HG02870 (cell line): Measurements from ENCODE around the gene MPHOSPH9.

Experiments used
- ATAC-seq: cut with Tn5 transposase; IDR thresholded peaks from one replicate; pipeline ENCODE4 v1.9.1; 2021; ENCODE audit warnings: mild to moderate bottlenecking, moderate library complexity; ENCODE audit not compliant: unreplicated experiment

MPHOSPH9 gene, protein sequence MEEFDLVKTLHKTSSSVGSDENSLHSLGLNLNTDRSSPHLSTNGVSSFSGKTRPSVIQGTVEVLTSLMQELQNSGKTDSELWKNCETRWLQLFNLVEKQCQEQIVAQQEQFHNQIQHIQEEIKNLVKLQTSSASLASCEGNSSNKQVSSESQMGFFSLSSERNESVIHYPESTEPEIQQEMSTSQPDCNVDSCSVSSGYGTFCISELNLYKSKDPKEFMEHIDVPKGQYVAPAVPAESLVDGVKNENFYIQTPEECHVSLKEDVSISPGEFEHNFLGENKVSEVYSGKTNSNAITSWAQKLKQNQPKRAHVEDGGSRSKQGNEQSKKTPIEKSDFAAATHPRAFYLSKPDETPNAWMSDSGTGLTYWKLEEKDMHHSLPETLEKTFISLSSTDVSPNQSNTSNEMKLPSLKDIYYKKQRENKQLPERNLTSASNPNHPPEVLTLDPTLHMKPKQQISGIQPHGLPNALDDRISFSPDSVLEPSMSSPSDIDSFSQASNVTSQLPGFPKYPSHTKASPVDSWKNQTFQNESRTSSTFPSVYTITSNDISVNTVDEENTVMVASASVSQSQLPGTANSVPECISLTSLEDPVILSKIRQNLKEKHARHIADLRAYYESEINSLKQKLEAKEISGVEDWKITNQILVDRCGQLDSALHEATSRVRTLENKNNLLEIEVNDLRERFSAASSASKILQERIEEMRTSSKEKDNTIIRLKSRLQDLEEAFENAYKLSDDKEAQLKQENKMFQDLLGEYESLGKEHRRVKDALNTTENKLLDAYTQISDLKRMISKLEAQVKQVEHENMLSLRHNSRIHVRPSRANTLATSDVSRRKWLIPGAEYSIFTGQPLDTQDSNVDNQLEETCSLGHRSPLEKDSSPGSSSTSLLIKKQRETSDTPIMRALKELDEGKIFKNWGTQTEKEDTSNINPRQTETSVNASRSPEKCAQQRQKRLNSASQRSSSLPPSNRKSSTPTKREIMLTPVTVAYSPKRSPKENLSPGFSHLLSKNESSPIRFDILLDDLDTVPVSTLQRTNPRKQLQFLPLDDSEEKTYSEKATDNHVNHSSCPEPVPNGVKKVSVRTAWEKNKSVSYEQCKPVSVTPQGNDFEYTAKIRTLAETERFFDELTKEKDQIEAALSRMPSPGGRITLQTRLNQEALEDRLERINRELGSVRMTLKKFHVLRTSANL

GRCh38 chr12:123232807-123233504 is at the start of gene MPHOSPH9, which contains the start of gene MTRFR:
Gene MPHOSPH9 (minus strand): TSS chr12:123233141. CDS start chr12:123230364, 2,777 bp downstream.
Gene MTRFR (plus strand): TSS chr12:123233436. CDS start chr12:123253675, 20,239 bp downstream.
- ATAC-seq, result peak; percentile 76

- no peak for ATAC-seq
These were observed 49.2 kb upstream of the MPHOSPH9 start for GRCh38 chr12:123282111-123282510.

DNA sequence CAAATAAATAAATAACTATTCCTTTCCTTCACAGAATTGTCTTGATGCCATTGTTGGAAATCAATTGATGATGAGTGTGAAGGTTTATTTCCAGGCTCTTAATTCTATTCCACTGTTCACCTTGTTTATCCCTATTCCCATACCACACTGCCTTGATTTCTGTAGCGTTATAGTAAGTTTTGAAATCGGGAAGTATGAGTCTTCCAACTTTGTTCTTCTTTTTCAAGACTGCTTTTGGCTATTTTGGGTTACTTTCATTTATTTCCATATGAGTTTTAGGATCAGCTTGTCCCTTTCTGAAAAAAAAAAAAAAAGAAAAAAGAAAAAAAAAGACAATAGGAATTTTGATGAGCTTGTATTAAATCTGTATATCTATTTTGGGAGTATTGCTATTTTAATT is 48.0 kb upstream of the MPHOSPH9 start:
- ATAC-seq, result no peak

GRCh38 chr12:123278101-123278627 is 45.2 kb upstream of the MPHOSPH9 start:
- ATAC-seq, result peak; percentile 94

- no peak for ATAC-seq
These were observed 40.2 kb upstream of the MPHOSPH9 start for GRCh38 chr12:123273166-123273565.

DNA sequence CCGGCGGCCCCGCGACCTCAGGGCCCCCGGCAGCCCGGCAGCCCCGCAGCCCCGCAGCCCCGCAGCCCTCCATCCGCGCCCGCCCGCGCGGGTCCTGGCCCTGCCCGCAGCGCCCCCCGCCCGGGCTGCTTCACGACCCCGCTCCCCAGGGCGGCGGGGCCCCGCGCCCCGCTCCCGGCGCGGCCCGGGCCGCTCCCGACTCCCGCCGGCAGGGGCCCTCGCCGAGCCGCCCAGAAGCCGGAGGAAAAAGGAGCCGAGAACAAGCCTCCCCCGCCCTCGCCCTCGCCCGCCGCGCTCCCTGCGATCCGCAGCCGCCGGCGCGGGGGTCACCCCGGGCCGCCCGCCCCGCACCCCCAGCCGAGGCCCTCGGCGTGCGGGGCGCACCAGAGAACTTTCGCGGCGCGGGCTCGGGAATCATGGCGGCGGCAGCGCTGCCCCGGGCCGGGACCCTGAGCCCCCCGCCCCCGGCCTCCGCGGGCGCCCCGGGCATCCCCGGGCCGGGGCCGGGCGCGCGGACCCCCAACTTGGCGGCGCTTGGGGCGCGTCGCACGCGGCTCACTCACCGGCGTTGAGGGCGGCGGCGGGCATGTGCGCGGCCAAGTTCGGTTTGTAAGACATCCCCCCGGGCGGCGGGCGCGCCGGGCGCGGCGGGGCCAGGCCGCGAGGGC is 38.2 kb upstream of the MPHOSPH9 start:
- peak; percentile 65 for ATAC-seq

DNA sequence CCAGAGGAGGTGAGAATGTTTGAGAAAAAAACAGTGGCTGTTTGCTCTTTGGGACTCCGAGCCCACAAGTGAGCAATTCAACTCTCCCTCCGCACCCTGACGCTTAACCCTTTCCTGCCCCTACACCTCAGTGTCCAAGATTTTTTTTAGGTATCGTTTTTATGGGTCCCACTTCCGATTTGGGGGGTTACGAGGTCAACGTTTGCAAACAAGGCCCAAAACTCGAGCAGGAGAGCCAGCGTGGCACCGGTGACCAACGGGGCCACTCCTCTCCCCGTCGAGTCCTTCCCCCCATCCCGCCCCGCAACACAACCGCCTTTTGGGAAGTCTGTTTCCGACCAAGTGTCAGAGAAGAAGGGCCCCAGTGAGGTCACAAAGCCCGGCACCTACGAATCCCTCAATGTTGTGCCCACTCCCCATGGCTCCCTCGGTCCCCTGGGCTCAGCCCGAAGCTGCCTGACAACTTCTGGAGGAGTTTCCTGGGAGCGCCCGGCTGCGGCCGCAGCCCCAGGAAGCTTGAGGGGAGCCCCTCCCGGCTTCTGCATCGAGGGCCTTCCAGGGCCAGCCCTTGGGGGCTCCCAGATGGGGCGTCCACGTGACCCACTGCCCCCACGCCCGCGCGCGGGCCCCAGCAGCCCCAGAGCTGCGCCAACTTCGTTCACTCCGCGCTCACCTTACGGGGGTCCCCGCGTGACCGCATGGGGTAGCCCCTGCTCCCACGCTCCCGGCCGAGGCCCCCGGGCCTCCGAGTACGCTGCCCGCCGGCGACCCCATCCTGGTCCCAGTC is 37.5 kb upstream of the MPHOSPH9 start:
- no peak for ATAC-seq

- no peak for ATAC-seq
These were observed 36.9 kb upstream of the MPHOSPH9 start for GRCh38 chr12:123269896-123270213.

DNA sequence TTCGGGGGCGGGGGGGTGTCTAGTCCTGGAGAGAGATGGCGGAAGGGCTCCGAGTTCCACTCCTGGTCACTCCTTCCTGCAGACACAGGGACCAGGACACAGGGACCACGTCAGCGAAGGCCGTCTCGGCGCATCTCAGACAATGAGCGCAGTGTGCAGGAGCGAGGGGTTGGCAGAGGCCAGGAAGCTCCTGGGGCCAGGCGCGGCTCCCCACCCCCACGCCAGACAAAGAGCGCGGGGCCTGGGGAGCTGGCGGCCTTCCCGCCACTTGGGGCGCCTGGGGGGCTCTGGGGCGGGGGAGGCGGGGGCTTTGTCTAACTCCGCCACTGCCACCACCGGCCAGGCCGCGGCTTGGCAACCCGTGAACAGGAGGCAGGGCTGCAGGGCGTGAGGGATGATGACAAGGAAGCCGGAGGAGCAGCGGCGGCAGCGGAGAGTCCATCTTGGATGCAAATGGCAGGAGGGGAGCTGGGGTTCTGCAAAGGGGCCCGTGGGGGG is 36.5 kb upstream of the MPHOSPH9 start:
- ATAC-seq, result no peak

DNA sequence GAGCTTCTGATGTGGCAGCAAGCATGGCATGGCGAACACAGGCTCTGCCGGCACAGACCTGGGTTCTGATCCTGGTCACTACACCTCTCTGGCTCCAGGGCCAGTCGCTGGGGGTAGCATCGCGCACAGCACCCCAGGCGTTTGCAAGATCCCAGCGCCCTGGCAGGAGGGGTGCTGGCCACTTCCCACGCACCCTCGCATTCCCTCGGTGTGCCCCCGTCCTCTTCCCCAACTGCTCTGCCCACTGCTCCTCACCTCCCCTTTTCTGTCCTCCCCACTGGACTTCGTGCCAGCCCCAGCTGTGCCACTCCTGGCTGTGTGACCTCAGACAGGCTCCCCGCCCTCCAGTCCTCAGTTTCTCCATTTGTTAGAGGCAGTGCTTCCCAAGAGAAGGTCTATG is 35.9 kb upstream of the MPHOSPH9 start:
- ATAC-seq, result no peak

DNA sequence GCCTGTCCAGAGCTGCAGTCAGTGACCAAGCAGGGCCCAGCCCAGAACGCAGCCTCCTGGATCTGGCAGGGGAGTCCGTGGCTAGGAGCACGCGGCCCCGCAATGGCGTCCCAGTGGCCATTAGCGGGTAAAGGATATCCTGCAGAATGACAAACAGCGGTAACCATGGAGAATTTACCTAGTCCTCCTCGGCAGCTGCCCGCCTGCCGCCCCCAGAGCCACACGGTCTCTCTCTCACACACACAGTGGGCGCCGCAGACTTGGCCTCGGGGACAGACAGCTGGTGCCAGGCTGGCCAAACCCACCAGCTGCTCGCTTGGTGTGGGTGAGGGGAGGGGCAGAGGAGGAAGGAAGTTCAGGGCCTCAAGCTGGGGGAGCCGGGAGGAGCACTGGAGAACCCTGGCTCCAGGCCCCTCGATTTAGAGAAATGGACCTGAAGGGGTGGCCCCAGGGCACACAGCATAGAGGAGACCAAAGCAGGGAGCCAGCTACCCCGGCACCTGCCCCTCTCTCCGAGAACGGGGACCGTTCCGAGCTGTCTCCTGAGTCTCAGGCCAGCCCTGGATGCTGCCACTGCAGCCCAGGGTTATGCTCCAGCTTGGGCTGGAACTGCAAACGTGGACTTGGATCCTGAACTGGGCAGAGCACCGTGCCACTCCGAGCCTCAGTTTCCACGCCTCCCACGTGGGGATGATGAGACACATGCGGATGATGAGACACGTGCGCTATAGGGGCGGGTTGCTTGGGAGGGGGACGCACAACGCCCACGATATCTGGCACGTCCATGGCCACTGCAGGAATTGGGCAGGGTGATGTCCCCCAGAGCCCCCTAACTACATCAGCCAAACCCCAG is 35.3 kb upstream of the MPHOSPH9 start:
- ATAC-seq, result no peak

- ATAC-seq, result no peak
These were observed 34.5 kb upstream of the MPHOSPH9 start for GRCh38 chr12:123267335-123267920.

- ATAC-seq, result no peak
These were observed 33.8 kb upstream of the MPHOSPH9 start for GRCh38 chr12:123266679-123267277.

DNA sequence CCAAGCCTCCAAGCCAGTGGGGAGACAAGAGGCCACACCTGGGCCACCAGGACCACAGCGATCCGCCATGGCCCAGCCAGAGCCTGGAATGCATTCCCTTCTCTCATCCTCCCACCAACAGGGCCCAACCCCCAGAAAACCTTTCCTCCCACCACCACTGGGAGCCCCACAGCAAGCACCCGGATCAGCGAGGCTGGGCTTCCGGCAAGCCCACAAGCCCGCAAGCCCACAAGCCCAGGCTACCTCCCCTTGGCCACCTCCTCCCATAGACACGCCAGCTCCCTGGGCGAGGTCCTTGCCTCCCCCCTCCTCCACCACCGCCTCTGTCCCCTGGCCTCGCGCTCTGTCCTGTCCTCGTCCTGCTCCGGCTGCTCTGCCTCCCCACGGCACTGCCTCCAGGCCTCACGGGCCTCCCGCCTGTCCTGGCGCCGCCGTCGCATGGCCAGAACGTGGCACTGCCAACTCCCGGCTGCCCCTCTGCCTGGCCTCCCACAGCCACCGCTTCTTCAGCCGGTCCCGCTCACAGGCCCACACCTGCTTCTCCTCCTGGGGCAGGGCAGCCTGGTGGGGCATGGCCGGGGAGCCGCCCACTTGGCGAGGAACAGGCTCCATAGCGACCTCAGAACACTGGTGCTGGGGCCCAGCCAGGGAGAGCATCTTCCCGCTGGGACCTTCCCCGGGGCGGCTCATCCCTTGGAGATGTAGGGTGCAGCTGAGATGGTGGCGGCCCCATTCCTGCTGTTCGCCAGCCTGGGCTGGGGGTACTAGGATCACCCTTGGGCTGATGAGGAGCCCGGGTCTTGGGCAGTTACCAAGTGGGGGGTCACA is 33.1 kb upstream of the MPHOSPH9 start:
- ATAC-seq, result no peak

DNA sequence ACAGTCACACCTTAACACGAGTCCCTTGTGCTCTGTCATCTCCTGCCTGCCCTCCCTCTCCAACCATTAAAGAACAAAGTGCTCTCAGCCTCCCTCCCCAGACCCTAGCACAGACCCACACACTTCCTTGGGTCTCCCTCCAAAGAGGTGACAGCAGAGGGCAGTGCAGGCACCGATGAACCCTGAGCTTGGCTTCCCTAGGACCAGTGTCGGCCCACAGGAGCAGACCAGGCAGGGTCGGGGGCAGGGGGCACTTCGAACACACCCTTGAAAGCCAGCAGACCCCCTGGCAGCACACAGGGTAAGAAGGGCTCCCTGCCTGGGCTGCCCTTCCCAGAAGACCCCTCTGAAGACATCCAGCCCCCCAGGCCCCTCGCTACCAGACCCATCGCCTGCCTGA is 31.7 kb upstream of the MPHOSPH9 start:
- ATAC-seq, result no peak

DNA sequence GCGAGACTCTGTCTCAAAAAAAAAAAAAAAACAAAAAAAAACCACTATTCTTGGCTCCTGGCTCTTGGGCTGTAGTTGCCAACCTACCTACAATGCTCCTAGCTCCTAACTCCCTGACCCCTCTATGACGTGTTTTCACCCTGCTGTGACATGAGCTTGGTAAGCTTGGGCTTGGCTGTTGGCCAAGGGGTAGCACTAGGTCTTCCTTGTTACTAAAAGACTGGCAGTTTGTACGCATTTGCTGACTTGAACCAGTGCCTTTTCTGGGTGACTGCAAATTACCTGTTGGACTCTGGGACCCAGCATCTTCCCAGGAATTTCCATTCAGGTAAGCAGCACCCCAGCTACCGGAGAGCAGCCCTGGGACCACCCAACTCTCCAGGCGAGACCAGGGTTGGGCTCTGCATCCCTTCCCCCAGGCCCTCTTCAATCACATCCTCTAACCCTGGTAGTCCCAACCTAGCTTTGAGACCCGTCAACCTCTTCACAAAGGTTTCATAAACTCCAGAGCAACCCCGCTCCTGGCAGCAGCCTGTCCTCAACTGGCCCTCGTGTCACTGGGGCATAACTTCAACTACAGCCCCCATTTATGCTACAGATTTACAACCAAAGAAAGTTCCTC is 30.4 kb upstream of the MPHOSPH9 start:
- ATAC-seq, result no peak
